SK-N-SH treated with all-trans-retinoic acid at 6 μM for 48 hours (cell line): Measurements from ENCODE around the gene HOXD8.

Experiments
- ATAC-seq: fragments of 200-7000 bp; cut with Tn5 transposase; 3 replicates; pipeline ENCODE4 v1.9.1; 2020; ENCODE audit warnings: mild to moderate bottlenecking, moderate library complexity
- ARNTL ChIP-seq: fragments of 450-650 bp; formaldehyde crosslinking; IDR thresholded peaks from 2 replicates; pipeline ENCODE4 v1.5.0; 2020; ENCODE audit warnings: low read depth, mild to moderate bottlenecking, moderate library complexity, borderline replicate concordance
- BACH2 ChIP-seq: fragments of 250-450 bp; sonication (Bioruptor Pico); IDR thresholded peaks from 2 replicates; pipeline ENCODE4 v1.9.0; 2021; ENCODE audit warnings: mild to moderate bottlenecking, borderline replicate concordance
- CREB5 ChIP-seq: fragments of 250-450 bp; sonication (Bioruptor Pico); IDR thresholded peaks from 2 replicates; pipeline ENCODE4 v1.5.1; 2020; ENCODE audit warnings: low read depth, mild to moderate bottlenecking, moderate library complexity
- CSDC2 ChIP-seq: fragments of 250-450 bp; sonication (Bioruptor Pico); IDR thresholded peaks from 2 replicates; pipeline ENCODE4 v1.5.0; 2020; ENCODE audit warnings: mild to moderate bottlenecking, moderate library complexity
- ESRRG ChIP-seq: fragments of 250-450 bp; sonication (Bioruptor Pico); IDR thresholded peaks from 2 replicates; pipeline ENCODE4 v1.6.1; 2021; ENCODE audit warnings: mild to moderate bottlenecking
- GLIS3 ChIP-seq: fragments of 250-450 bp; sonication (Bioruptor Pico); IDR thresholded peaks from 2 replicates; pipeline ENCODE4 v1.5.0; 2020; ENCODE audit warnings: mild to moderate bottlenecking, moderate library complexity
- ISL1 ChIP-seq: fragments of 250-450 bp; sonication (Bioruptor Pico); IDR thresholded peaks from 2 replicates; pipeline ENCODE4 v2.1.2; 2022; ENCODE audit warnings: mild to moderate bottlenecking, moderate library complexity
- OSR1 ChIP-seq: fragments of 250-450 bp; sonication (Bioruptor Pico); IDR thresholded peaks from 2 replicates; pipeline ENCODE4 v1.8.0; 2022; ENCODE audit warnings: moderate library complexity, mild to moderate bottlenecking, inconsistent platforms
- PATZ1 ChIP-seq: fragments of 250-450 bp; sonication (Bioruptor Pico); IDR thresholded peaks from 2 replicates; pipeline ENCODE4 v1.8.0; 2020; ENCODE audit warnings: mild to moderate bottlenecking, moderate library complexity, borderline replicate concordance
- POU6F1 ChIP-seq: fragments of 250-450 bp; sonication (Bioruptor Pico); IDR thresholded peaks from 2 replicates; pipeline ENCODE4 v1.8.0; 2021; ENCODE audit warnings: low read depth, mild to moderate bottlenecking, moderate library complexity, borderline replicate concordance
- PPARA ChIP-seq: fragments of 250-450 bp; sonication (Bioruptor Pico); IDR thresholded peaks from 2 replicates; pipeline ENCODE4 v1.5.0; 2020; ENCODE audit warnings: mild to moderate bottlenecking, borderline replicate concordance
- RARB ChIP-seq: fragments of 250-450 bp; sonication (Bioruptor Pico); IDR thresholded peaks from 2 replicates; pipeline ENCODE4 v1.8.0; 2021; ENCODE audit warnings: mild to moderate bottlenecking, moderate library complexity
- SNAI2 ChIP-seq: fragments of 250-450 bp; sonication (Bioruptor Pico); IDR thresholded peaks from 2 replicates; pipeline ENCODE4 v1.5.0; 2020; ENCODE audit warnings: mild to moderate bottlenecking, moderate library complexity
- TCF4 ChIP-seq: fragments of 250-450 bp; sonication (Bioruptor Pico); IDR thresholded peaks from 2 replicates; pipeline ENCODE4 v1.8.0; 2021; ENCODE audit warnings: mild to moderate bottlenecking, moderate library complexity, borderline replicate concordance
- TOX ChIP-seq: fragments of 250-450 bp; sonication (Bioruptor Pico); IDR thresholded peaks from 2 replicates; pipeline ENCODE4 v1.8.0; 2021; ENCODE audit warnings: mild to moderate bottlenecking, moderate library complexity, borderline replicate concordance
- TSHZ2 ChIP-seq: fragments of 250-450 bp; sonication (Bioruptor Pico); IDR thresholded peaks from 2 replicates; pipeline ENCODE4 v1.5.0; 2020; ENCODE audit warnings: mild to moderate bottlenecking, moderate library complexity
- ZC3H10 ChIP-seq: fragments of 250-450 bp; sonication (Bioruptor Pico); IDR thresholded peaks from 2 replicates; pipeline ENCODE4 v1.5.1; 2021; ENCODE audit warnings: mild to moderate bottlenecking, moderate library complexity
- ZFP3 ChIP-seq: fragments of 250-450 bp; sonication (Bioruptor Pico); IDR thresholded peaks from 2 replicates; pipeline ENCODE4 v1.5.0; 2020; ENCODE audit warnings: mild to moderate bottlenecking, moderate library complexity
- ZNF565 ChIP-seq: fragments of 450-650 bp; formaldehyde crosslinking; conservative IDR thresholded peaks from 2 replicates; pipeline ENCODE4 v1.5.0; 2020; ENCODE audit warnings: low read depth, mild to moderate bottlenecking, moderate library complexity
- ZNF8 ChIP-seq: fragments of 450-650 bp; formaldehyde crosslinking; IDR thresholded peaks from 2 replicates; pipeline ENCODE4 v1.5.0; 2020; ENCODE audit warnings: mild to moderate bottlenecking, moderate library complexity

Gene HOXD8

GRCh38 chr2:176088937-176089842 is 40.3 kb upstream of the HOXD8 start:
- TF ChIP-seq ISL1 (CRISPR knock-in tag) (no peak), OSR1 (CRISPR knock-in tag) (no peak), ZFP3 (CRISPR knock-in tag) (no peak), ARNTL (CRISPR knock-in tag) (no peak), BACH2 (no peak), RARB (CRISPR knock-in tag) (no peak), ZNF565 (CRISPR knock-in tag) (no peak), ESRRG (CRISPR knock-in tag) (no peak), CREB5 (CRISPR knock-in tag) (no peak), PATZ1 (CRISPR knock-in tag) (no peak)
- ATAC-seq: no peak

GRCh38 chr2:176089843-176090395 is 39.6 kb upstream of the HOXD8 start:
- TF ChIP-seq CSDC2 (CRISPR knock-in tag) (no peak), RARB (CRISPR knock-in tag) (no peak), ARNTL (CRISPR knock-in tag) (no peak), CREB5 (CRISPR knock-in tag) (no peak), SNAI2 (CRISPR knock-in tag) (no peak), ZFP3 (CRISPR knock-in tag) (no peak), TSHZ2 (no peak), TCF4 (no peak), ISL1 (CRISPR knock-in tag) (no peak), ESRRG (CRISPR knock-in tag) (no peak), PATZ1 (CRISPR knock-in tag) (no peak), ZNF8 (CRISPR knock-in tag) (no peak)

GRCh38 chr2:176090862-176091261 is 38.6 kb upstream of the HOXD8 start:
- no peak for ATAC-seq
- TF ChIP-seq GLIS3 (CRISPR knock-in tag): no peak
- TF ChIP-seq RARB (CRISPR knock-in tag): no peak
- no peak for TF ChIP-seq CREB5 (CRISPR knock-in tag)
- no peak for TF ChIP-seq ZC3H10
- TF ChIP-seq POU6F1 (CRISPR knock-in tag): no peak
- TF ChIP-seq TOX (CRISPR knock-in tag): no peak
- no peak for TF ChIP-seq PPARA
- no peak for TF ChIP-seq TCF4
- TF ChIP-seq OSR1 (CRISPR knock-in tag): no peak
- no peak for TF ChIP-seq ESRRG (CRISPR knock-in tag)
- no peak for TF ChIP-seq ZNF8 (CRISPR knock-in tag)
- TF ChIP-seq ZNF565 (CRISPR knock-in tag): no peak

More at GRCh38 chr2:176089843-176090395, 39.6 kb upstream of the HOXD8 start:
- ATAC-seq: no peak
